Adrenal gland (tissue), 12 donors: ENCODE results near the gene LAMP2. TPM values are rescaled to one million over a fixed set of nuclear protein-coding genes. Genes with fewer than 3 reads are reported as not detected.

ENCODE experiments used
- DNase-seq, 7 donors: peaks; one replicate each; pipeline ENCODE4 v3.0.0-alpha.2; 2019 to 2020
- H3K27ac ChIP-seq, 5 donors: fragments of 200-600 bp; sonication (generic) in 4 of 5; 1 replicate in 3 of 5; 2 replicates in 2 of 5; pipeline versions ENCODE4 v1.5.1 to v1.8.0; 2016 to 2020; ENCODE audit warnings: mild to moderate bottlenecking in 1 of 5
- H3K27me3 ChIP-seq: fragments of 200-600 bp; 2 replicates; pipeline ENCODE4 v1.8.0; 2021
- H3K36me3 ChIP-seq, 2 donors: fragments of 200-600 bp; replicated peaks in 1 of 2; 1 replicate in 1 of 2; 2 replicates in 1 of 2; pipeline versions ENCODE4 v1.5.1 to v1.8.0; 2018 to 2022
- H3K4me1 ChIP-seq, 2 donors: fragments of 200-600 bp; replicated peaks in 1 of 2; 1 replicate in 1 of 2; 2 replicates in 1 of 2; pipeline versions ENCODE4 v1.5.1 to v1.8.0; 2018 to 2021
- H3K4me3 ChIP-seq, 4 donors: fragments of 200-600 bp; sonication (generic) in 3 of 4; one replicate each; pipeline ENCODE4 v1.5.1; 2016 to 2018
- H3K9me3 ChIP-seq, 3 donors: fragments of 200-600 bp; sonication (generic) in 1 of 3; replicated peaks in 1 of 3; 1 replicate in 2 of 3; 2 replicates in 1 of 3; pipeline versions ENCODE4 v1.5.1 to v1.8.0; 2016 to 2021
- CTCF ChIP-seq, 6 experiments: fragments of 450-650 bp in 4 of 6; fragments of 200-600 bp in 2 of 6; sonication (generic) in 1 of 6; IDR thresholded peaks; 1 replicate in 5 of 6; 2 replicates in 1 of 6; pipeline versions ENCODE4 v1.5.1 to v1.8.0; 2016 to 2021; ENCODE audit warnings: antibody characterized with exemption in 6 of 6, mild to moderate bottlenecking in 2 of 6, moderate library complexity in 1 of 6
- POLR2A ChIP-seq, 2 donors: fragments of 450-650 bp; IDR thresholded peaks; one replicate each; pipeline ENCODE4 v1.6.1; 2017; ENCODE audit warnings: antibody characterized with exemption in 2 of 2, mild to moderate bottlenecking in 2 of 2, moderate library complexity in 1 of 2
- WGBS, 4 donors: extraction: QIAGEN DNeasy Blood & Tissue Kit in 2 of 4; methylation state at CpG; one replicate each; pipeline versions ENCODE4 v1.1.5 to v1.1.7; 2013 to 2017; 5-methylcytosine and 5-hydroxymethylcytosine counted together
- intact Hi-C, 2 donors: fragments of 100-400 bp; cut with DNase I; formaldehyde crosslinking; loops; one replicate each; pipeline versions ENCODE4 v1.14.1 to v1.15.0; 2022 to 2023
- polyA plus RNA-seq, 3 donors: library from polyadenylated mRNA; stranded (reverse); fragments of 200-250 nt in 2 of 3; fragments of 350-450 nt in 1 of 3; fragmentation: Illumina TruSeq in 1 of 3; extraction: RNeasy Lipid Tissue Mini Kit (QIAGEN cat#74804) in 1 of 3; gene quantifications; one replicate each; pipeline ENCODE4 v1.2.3, GENCODE V29; 2013 to 2014
- total RNA-seq, 9 donors: library from RNA; depleted of rRNA in 4 of 9; stranded (reverse); fragments of >200 nt in 4 of 9; fragments of 120-200 nt in 1 of 9; fragmentation: NEBNext Ultra II Directional in 1 of 9; extraction: Animal tissue kit (Norgen Biotek cat#: 25700) in 1 of 9; gene quantifications; one replicate each; pipeline versions ENCODE4 v1.1.0 to v1.2.4, GENCODE V29; 2013 to 2023
- donor health status: healthy with polysubstance abuse.
- donor health status: Bipolar disorder and iron deficiency.
- donor health status: DM: yes; HTN: yes; CAD: no.
- donor health status: DM: no; HTN: no; CAD: no.
- donor health status: DM: no; HTN: no; CAD: no.
- donor health status: DM: yes; HTN: yes; CAD: no.

Gene LAMP2
- total and polyA plus RNA-seq, 12 donors, result 15.8 to 206 (median 157) TPM

GRCh38 chrX:120429776-120430540, 39.1 kb downstream of the LAMP2 start:
- no peaks in the 10 kb centered on the region for H3K36me3 ChIP-seq
- 76 to 94% (median 86%) methylated on average over 2 of the region's 2 CpGs for WGBS, 4 donors
- H3K4me3 ChIP-seq, result no peak overlapping the region
- no peak for DNase-seq
- intact Hi-C loops, result no loop called here
- H3K9me3 ChIP-seq, result no peaks in the 10 kb centered on the region
- H3K27ac ChIP-seq, result no peak overlapping the region
- TF ChIP-seq POLR2A (IDR thresholded peaks at IDR 0.05), result no peak
- no peak for TF ChIP-seq CTCF (IDR thresholded peaks at IDR 0.05)
- H3K27me3 ChIP-seq, result no peaks in the 10 kb centered on the region
- peaks cover 3 to 9% of the 10 kb centered on the region in 2 donors for H3K4me1 ChIP-seq

GRCh38 chrX:120428309-120428708, 40.8 kb downstream of the LAMP2 start:
- Histone ChIP-seq H3K27ac (no peak overlapping the region), H3K36me3 (no peaks in the 10 kb centered on the region), H3K4me1 (peaks cover 3 to 9% of the 10 kb centered on the region in 2 donors), H3K9me3 (no peaks in the 10 kb centered on the region), H3K4me3 (no peak overlapping the region), H3K27me3 (no peaks in the 10 kb centered on the region)
- TF ChIP-seq CTCF (IDR thresholded peaks at IDR 0.05) (no peak), POLR2A (IDR thresholded peaks at IDR 0.05) (no peak)
- WGBS, 4 donors, result 0 to 12% (median 5%) methylated on average over 2 of the region's 2 CpGs
- DNase-seq, result peak in 1 of 7 donors; percentile 2
- intact Hi-C loops, result no loop called here

- Histone ChIP-seq H3K27me3 (no peaks in the 10 kb centered on the region), H3K27ac (no peak overlapping the region)
Measured at GRCh38 chrX:120426599-120426998, 42.5 kb downstream of the LAMP2 start.

GRCh38 chrX:120419463-120419862, 49.6 kb downstream of the LAMP2 start:
- TF ChIP-seq POLR2A (IDR thresholded peaks at IDR 0.05), result no peak
- no peak for TF ChIP-seq CTCF (IDR thresholded peaks at IDR 0.05)
- WGBS, 4 donors, result 17 to 67% (median 56%) methylated on average over 1 to 2 of the region's 2 CpGs
- Histone ChIP-seq H3K36me3 (no peaks in the 10 kb centered on the region), H3K27me3 (no peaks in the 10 kb centered on the region), H3K4me3 (no peak overlapping the region), H3K4me1 (no peaks in the 10 kb centered on the region), H3K27ac (no peak overlapping the region), H3K9me3 (no peaks in the 10 kb centered on the region)
- intact Hi-C loops, result no loop called here
- no peak for DNase-seq

More at GRCh38 chrX:120426599-120426998, 42.5 kb downstream of the LAMP2 start:
- intact Hi-C loops, result no loop called here
- Histone ChIP-seq H3K4me1 (peaks cover 3 to 9% of the 10 kb centered on the region in 2 donors), H3K4me3 (no peak overlapping the region), H3K9me3 (no peaks in the 10 kb centered on the region), H3K36me3 (no peaks in the 10 kb centered on the region)
- TF ChIP-seq CTCF (IDR thresholded peaks at IDR 0.05), result no peak
- TF ChIP-seq POLR2A (IDR thresholded peaks at IDR 0.05), result no peak
- DNase-seq, result no peak
